GM12878 (cell line): ENCODE measurements around the gene DEF6. TPM values are rescaled to one million over a fixed set of nuclear protein-coding genes. Genes with fewer than 3 reads are reported as not detected.

Experiments used
- RCOR1 ChIP-seq: conservative IDR thresholded peaks from 2 replicates; pipeline ENCODE4 v1.6.1; 2012; ENCODE audit warnings: low read depth, low read length, improper control_type of control experiment
- TAF1 ChIP-seq: IDR thresholded peaks from 2 replicates; pipeline ENCODE4 v1.6.1; 2011; ENCODE audit warnings: mild to moderate bottlenecking, low read depth, low read length, borderline replicate concordance
- polyA plus RNA-seq, 11 experiments: library from polyadenylated mRNA; depleted of rRNA in 4 of 11; unstranded in 6 of 11; stranded (reverse) in 5 of 11; fragments of >200 nt; fragmentation: Nextera tagmentation in 4 of 11; fragmentation: Illumina TruSeq in 1 of 11; extraction: Ambion mirVana in 4 of 11; extraction: Trizol in 1 of 11; gene quantifications; 1 replicate in 1 of 11; 2 replicates in 10 of 11; pipeline versions ENCODE4 v1.2.1 to v1.2.3, GENCODE V29; 2011 to 2016; ENCODE audit warnings: inconsistent platforms in 2 of 11, missing spikeins in 2 of 11, low read depth in 1 of 11
- total RNA-seq, 4 experiments: library from RNA; depleted of rRNA in 3 of 4; stranded (reverse); fragments of >200 nt in 3 of 4; fragmentation: Illumina TruSeq in 1 of 4; extraction: Trizol in 1 of 4; gene quantifications; 2 replicates each; pipeline versions ENCODE4 v1.2.1 to v1.2.3, GENCODE V29; 2013 to 2021
- TF ChIP-seq, protein P1 (sequence below): fragments of 450-650 bp; IDR thresholded peaks from 2 replicates; pipeline ENCODE4 v1.6.1; 2018; ENCODE audit warnings: mild to moderate bottlenecking, low read depth, moderate library complexity; ENCODE audit not compliant: partially characterized antibody
- TF ChIP-seq, protein P2 (sequence below): IDR thresholded peaks from 2 replicates; pipeline ENCODE4 v1.6.1; 2012; ENCODE audit warnings: low read length, inconsistent platforms
- TF ChIP-seq, protein P3 (sequence below): IDR thresholded peaks from 2 replicates; pipeline ENCODE4 v1.6.1; 2011; ENCODE audit warnings: borderline replicate concordance, low read depth, mild to moderate bottlenecking, moderate library complexity, mixed read lengths, low read length; ENCODE audit not compliant: insufficient read depth; ENCODE audit errors: extremely low read length

DEF6 gene
- total and polyA plus RNA-seq, 10 of the 15 experiments (the other 5 are each of a cell fraction or from before 2014, with no cell fraction given), result 3.3 to 69.5 (median 48.8) TPM

DNA sequence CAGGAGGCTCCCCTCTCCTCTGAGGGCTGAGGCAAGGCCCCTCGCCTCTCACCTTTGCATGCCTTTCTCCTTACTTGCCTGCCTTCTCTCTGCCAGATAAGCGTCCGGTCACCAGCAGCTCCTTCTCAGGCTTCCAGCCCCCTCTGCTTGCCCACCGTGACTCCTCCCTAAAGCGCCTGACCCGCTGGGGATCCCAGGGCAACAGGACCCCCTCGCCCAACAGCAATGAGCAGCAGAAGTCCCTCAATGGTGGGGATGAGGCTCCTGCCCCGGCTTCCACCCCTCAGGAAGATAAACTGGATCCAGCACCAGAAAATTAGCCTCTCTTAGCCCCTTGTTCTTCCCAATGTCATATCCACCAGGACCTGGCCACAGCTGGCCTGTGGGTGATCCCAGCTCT lies 23.5 kb downstream of the DEF6 start (continued):
- TF ChIP-seq, protein P1, sequence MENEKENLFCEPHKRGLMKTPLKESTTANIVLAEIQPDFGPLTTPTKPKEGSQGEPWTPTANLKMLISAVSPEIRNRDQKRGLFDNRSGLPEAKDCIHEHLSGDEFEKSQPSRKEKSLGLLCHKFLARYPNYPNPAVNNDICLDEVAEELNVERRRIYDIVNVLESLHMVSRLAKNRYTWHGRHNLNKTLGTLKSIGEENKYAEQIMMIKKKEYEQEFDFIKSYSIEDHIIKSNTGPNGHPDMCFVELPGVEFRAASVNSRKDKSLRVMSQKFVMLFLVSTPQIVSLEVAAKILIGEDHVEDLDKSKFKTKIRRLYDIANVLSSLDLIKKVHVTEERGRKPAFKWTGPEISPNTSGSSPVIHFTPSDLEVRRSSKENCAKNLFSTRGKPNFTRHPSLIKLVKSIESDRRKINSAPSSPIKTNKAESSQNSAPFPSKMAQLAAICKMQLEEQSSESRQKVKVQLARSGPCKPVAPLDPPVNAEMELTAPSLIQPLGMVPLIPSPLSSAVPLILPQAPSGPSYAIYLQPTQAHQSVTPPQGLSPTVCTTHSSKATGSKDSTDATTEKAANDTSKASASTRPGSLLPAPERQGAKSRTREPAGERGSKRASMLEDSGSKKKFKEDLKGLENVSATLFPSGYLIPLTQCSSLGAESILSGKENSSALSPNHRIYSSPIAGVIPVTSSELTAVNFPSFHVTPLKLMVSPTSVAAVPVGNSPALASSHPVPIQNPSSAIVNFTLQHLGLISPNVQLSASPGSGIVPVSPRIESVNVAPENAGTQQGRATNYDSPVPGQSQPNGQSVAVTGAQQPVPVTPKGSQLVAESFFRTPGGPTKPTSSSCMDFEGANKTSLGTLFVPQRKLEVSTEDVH, result no peak
- TF ChIP-seq, protein P2, sequence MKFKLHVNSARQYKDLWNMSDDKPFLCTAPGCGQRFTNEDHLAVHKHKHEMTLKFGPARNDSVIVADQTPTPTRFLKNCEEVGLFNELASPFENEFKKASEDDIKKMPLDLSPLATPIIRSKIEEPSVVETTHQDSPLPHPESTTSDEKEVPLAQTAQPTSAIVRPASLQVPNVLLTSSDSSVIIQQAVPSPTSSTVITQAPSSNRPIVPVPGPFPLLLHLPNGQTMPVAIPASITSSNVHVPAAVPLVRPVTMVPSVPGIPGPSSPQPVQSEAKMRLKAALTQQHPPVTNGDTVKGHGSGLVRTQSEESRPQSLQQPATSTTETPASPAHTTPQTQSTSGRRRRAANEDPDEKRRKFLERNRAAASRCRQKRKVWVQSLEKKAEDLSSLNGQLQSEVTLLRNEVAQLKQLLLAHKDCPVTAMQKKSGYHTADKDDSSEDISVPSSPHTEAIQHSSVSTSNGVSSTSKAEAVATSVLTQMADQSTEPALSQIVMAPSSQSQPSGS, result no peak
- TF ChIP-seq TAF1, result no peak
- TF ChIP-seq RCOR1, result no peak
- TF ChIP-seq, protein P3, sequence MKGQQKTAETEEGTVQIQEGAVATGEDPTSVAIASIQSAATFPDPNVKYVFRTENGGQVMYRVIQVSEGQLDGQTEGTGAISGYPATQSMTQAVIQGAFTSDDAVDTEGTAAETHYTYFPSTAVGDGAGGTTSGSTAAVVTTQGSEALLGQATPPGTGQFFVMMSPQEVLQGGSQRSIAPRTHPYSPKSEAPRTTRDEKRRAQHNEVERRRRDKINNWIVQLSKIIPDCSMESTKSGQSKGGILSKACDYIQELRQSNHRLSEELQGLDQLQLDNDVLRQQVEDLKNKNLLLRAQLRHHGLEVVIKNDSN, result no peak
